DMS53 treated with DMSO at 0.1 percent for 48 hours (cell line): Measurements from ENCODE around the gene RASAL3.
"Not testable (repeated sequence)": the region's sequence is repeated elsewhere in the genome, so short reads cannot be mapped to it uniquely, and the experiment has no call there.

Source experiments
- DNase-seq: peaks from one replicate; lab custom pipeline; 2025; ENCODE audit not compliant: unreplicated experiment; lab: John Stamatoyannopoulos, UW

The RASAL3 gene

DNA sequence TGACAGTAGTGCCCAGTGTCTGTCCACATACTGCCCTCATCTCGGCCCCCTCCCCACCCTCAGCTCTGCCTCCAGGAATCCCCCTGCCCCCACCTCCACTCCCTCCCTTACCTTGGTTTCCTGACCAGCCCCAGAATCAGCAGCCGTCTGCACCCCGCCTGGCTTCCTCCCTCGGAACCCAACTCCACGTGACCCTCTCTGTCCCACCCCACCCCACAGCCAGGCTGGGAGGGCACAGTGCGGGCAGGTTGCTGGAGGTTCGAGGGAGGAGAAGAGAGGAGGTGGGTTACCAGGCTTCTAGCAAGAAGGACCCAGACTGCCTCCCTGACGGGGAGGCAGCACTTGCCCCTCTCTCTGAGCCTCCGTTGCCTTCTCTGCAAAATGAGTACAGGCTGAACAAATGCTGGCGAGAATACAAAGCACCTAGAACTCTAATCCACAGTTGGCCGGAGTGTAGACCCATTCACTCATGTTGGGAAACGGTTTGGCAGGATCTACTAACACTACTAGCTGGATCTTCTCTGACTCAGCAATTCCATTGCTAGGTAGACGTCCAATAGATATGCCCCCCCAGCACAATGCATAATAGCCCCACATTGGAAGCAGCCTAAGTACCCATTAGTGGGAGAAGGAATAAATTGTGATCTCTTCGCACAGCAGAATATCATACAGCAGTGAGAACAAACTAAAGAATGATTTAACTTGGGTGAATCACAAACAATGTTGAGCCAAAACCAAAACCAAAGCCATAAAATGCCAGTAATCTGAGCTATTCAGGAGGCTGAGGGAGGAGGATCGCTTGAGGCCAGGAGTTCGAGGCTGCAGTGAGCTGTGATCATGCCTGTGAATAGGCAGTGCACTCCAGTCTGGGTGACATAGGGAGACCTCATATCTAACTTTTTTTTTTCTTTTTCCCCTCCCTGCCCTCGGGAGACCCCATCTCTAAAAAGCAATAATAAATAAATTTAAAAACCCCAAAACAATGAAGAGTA, at the start of gene RASAL3:
RASAL3 (minus strand) TSS at position 151 of the 992 bp plus-strand sequence. CDS start 186 bp downstream, outside the sequence.
- DNase-seq, result no peak

DNA sequence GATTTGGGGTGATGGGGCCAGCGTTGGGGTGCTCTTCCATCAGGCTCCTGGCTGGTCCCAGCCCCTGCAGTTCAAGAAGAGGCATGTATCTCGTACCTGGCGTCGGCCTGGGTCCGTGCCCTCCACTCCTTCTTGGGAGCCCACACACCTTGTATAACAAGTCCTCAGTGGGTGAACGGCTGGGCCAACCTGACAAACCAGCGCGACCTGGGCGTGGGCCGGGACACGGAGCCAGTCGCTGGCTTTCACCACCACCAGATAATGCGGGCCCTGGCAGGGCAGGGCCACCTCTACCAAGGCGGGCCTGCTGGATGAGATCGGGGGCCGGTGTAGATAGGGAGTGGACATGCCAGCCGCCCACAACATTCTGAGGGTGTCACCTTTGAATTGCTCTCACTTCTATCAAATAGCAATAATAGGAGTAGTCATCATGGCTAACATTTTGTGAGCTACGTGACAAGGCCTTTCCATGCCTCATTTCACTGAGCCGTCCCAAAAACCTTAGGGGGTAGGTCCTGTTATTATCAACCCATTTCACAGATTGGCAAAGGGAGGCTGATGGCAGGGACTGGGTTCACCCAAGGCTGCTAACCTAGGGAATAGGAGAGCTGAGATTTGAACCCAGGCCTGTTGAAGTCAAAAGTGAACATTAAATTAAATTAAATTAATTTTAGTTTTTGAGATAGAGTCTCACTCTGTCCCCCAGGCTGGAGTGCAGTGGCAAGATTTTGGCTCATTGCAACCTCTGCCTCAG, 47.5 kb upstream of the RASAL3 start:
- DNase-seq, result no peak

DNA sequence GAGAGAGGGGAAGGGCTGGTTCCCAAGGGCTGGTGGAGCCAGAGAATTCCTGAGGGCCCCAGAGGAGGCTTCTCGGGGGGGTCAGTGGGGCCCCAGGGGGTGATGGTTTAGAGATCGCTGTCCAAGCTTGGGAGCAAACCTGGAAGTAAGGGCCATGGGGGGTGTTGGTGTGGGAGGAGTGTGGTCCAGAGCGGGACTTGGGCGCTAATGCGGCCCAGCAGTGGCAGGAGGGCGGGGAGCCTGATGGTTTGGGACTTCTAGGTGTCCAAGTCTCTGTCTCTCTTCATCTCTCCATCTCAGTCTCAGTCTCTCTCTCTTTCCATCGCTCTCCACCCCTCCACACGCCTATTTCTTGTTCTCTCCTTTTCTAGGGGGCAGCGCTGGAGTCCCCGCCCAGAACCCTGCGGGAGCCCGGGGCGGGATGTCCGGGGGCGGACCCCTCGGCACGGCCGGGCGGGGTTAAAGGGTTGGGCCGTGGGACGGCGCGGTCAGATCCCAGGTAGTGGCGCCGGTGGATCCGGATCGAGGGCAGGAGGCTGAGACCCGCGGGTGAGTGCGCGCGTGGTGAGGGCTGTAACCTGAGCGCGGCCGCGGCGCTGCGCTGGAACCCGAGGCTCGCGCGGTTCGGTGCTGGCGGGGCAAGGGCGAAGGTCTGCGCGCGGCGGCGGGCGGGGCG, 43.8 kb upstream of the RASAL3 start, which contains the start of gene CYP4F22:
CYP4F22 (plus strand) TSS at position 491 of the 676 bp plus-strand sequence. CDS start 16,812 bp downstream, outside the sequence.
- no peak for DNase-seq

GRCh38 chr19:15507068-15508034, 43.0 kb upstream of the RASAL3 start:
- no peak for DNase-seq

- DNase-seq, result no peak
Observed at GRCh38 chr19:15506074-15506571, 41.8 kb upstream of the RASAL3 start.

DNA sequence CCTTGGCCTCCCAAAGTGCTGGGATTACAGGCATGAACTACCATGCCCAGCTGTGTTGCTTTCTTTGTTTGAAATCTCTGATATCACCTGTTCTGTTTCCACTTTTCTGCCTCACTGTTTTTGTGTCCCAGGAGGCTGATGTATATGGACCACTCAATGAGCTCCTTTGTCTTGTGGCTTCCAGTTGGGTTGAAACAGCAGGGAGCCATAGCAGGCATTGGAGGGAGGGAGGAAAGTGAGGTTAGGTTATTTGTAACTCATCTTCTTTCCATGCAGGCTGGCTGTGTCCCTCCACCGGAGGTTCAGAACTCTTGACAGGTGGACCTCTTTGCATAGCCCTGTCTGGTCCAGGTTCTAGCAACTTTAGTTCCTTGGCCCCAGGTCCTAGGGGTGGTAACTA, 37.9 kb upstream of the RASAL3 start:
- DNase-seq, result no peak

DNA sequence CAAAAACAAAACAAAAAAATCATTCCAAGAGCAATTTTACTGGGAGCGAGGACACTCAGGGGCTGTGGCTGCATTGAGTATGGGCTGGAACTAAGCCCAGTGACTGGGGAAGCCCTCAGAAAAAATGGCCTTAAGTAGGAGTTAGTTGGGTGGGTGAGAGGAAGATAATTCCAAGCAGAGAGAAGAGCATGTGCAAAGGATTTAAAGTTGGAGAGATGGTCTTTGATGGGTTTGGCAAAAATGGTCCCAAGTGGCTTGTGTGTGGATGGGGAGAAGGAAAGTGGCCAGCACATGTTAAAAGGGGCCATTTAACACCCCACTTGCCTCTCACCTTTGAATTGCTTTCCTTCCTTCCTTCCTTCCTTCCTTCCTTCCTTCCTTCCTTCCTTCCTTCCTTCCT, 37.3 kb upstream of the RASAL3 start:
- DNase-seq, result no peak

- no peak for DNase-seq
Observed at GRCh38 chr19:15498910-15499309, 34.6 kb upstream of the RASAL3 start.

DNA sequence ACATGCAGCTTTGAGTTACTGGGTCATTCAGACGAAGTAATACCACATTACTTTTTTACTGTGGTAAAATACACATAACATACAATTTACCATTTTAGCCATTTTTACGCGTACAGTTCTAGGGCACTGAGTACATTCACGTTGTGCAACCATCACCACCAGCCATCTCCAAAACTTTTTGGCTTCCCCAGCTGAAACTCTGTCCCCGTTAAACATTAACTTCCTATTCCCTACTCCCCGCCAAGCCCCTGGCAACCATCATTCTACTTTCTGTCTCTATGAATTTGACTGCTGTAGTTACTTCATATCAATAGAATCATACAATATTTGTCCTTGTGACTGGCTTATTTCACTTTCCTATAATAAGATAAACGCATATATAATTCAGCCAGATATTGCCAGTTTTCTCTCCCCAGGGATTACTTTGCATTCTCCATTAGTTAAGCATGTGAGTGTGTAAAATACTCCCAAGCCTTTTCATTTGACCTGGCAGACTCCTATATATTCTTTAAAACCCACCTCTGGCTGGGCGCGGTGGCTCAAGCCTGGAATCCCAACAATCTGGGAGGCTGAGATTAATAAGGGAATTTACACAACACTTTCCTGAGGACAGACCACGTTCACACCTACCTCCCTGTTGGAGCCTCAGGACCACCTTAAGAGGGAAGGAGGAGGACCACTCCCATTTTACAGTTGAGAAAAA, 34.0 kb upstream of the RASAL3 start:
- DNase-seq, result no peak

DNA sequence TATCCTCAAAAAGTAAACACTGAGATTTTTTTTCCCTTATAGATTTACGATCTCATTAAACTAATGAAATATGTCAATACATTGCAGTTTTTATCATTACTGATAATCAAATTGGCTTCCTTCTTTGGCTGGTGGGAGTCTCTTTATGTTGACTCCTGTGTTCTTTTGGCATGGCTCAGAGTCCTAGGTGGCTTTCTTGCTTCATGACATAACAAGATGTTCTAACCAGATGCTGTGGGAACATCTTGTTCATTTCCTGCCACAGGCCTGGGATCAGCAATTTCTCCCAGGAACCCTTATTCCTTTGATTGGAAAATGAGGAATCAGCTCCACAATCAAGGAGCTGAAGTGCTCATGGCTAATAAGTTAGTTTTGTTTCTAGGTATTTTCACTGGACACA, 30.8 kb upstream of the RASAL3 start:
- no peak for DNase-seq

DNA sequence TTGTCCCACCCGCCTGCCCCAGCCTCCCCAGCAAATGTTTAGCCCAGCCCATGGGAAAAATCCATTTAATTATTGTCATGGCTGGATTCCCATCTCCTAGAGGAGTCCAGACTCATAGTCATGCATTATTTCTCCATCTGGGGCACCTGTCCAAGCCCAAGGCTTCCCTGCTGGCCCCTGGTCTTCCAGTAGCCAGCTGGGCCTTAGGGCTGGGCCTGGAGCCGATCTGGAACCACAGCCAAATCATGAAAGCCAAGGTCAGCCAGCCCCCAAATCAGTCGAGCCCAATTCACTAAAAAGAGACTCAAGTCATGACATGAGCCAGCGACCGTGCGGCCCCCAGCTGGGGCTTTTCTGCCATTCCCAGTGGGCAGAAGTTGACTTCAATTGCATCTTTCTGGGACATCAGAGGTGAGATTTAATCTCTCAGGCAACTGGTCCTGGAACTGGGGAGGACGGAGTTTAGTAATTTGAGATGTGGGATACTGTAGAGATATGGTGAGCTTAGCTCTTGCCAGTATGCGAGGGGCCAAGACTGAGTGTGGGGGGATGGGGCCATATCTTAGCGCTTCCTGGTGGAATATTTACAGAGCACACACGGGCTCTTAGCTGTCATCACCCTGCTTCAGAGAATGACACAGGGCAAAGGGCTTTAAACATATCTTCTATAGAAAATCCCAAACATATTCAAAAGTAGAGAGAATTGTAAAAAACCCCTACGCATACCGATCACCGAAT, 24.3 kb upstream of the RASAL3 start:
- no peak for DNase-seq

GRCh38 chr19:15487038-15487437, 22.7 kb upstream of the RASAL3 start:
- no peak for DNase-seq

- not testable (repeated sequence) for DNase-seq
Observed at GRCh38 chr19:15485768-15486167, 21.4 kb upstream of the RASAL3 start.

GRCh38 chr19:15480996-15481395, 16.7 kb upstream of the RASAL3 start:
- DNase-seq, result not testable (repeated sequence)

- DNase-seq, result no peak
Observed at GRCh38 chr19:15479391-15480345, 15.3 kb upstream of the RASAL3 start, which contains the start of gene PGLYRP2. PGLYRP2 (minus strand) TSS chr19:15479501; CDS start chr19:15479371, 130 bp downstream.

DNA sequence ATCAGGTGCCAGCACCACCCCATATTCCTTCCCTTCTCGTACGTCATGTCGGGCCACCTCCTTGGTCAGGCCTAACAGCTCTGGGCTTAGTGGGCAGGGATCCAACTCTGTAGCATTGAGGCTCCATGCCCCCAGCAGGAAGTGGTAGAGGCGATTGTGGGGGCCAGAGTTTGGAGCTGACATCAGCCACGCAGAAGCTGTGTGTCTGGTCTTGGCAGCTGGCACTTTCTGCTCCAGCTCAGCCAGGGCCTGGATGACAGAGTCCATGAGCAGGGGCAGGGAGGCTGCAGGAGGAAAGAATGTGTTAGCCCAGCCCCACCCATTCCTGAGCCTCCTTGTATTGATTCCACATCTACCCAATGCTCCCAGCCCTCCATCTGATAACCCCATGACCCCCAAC, 12.0 kb upstream of the RASAL3 start:
- no peak for DNase-seq

GRCh38 chr19:15475611-15476010, 11.3 kb upstream of the RASAL3 start:
- no peak for DNase-seq
